H1 (cell line): ENCODE results near the gene CHRNA1. TPM values are rescaled to one million over a fixed set of nuclear protein-coding genes. Genes with fewer than 3 reads are reported as not detected.

Experiments used
- ASH2L ChIP-seq: fragments of 200-600, 300-600 bp; sonication (generic); IDR thresholded peaks from one replicate; pipeline ENCODE4 v1.7.1; 2017; ENCODE audit warnings: low read length
- ATF3 ChIP-seq: IDR thresholded peaks from 2 replicates; pipeline ENCODE4 v1.6.1; 2011; ENCODE audit warnings: low read depth, mild to moderate bottlenecking, low read length; ENCODE audit not compliant: insufficient read depth
- JUND ChIP-seq: IDR thresholded peaks from 2 replicates; pipeline ENCODE4 v1.6.1; 2011; ENCODE audit warnings: mild to moderate bottlenecking, improper control_type of control experiment, low read length
- KDM4A ChIP-seq: IDR thresholded peaks from one replicate; pipeline ENCODE4 v1.7.1; 2012; ENCODE audit warnings: low read depth, mild to moderate bottlenecking, moderate library complexity, low read length, inconsistent platforms; ENCODE audit not compliant: severe bottlenecking
- TCF12 ChIP-seq: IDR thresholded peaks from 2 replicates; pipeline ENCODE4 v1.6.1; 2011; ENCODE audit warnings: low read depth, mild to moderate bottlenecking, low read length
- polyA plus RNA-seq, 7 experiments: library from polyadenylated mRNA; depleted of rRNA in 3 of 7; stranded (reverse) in 5 of 7; unstranded in 2 of 7; fragments of >200 nt in 5 of 7; fragments of 200-250 nt in 2 of 7; gene quantifications; 1 replicate in 5 of 7; 2 replicates in 1 of 7; 4 replicates in 1 of 7; pipeline versions ENCODE4 v1.2.1 to v1.2.3, GENCODE V29; 2011 to 2013; ENCODE audit warnings: missing spikeins in 2 of 7, mixed read lengths in 2 of 7
- total RNA-seq: library from RNA; stranded (reverse); fragmentation: NEBNext Ultra II Directional; extraction: Animal tissue kit (Norgen Biotek cat#: 25700); gene quantifications from 2 replicates; pipeline ENCODE4 v1.2.1, GENCODE V29; 2021
- TF ChIP-seq, protein P1 (sequence below): fragments of 300-600 bp; sonication (generic); IDR thresholded peaks from 2 replicates; pipeline ENCODE4 v1.7.1; 2012; ENCODE audit warnings: low read length, moderate library complexity, mild to moderate bottlenecking, inconsistent platforms; ENCODE audit not compliant: insufficient replicate concordance

CHRNA1 gene
- total and polyA plus RNA-seq, 2 of the 8 experiments (the other 6 are each of a cell fraction or from before 2014, with no cell fraction given): 0.11 to 0.15 TPM

DNA sequence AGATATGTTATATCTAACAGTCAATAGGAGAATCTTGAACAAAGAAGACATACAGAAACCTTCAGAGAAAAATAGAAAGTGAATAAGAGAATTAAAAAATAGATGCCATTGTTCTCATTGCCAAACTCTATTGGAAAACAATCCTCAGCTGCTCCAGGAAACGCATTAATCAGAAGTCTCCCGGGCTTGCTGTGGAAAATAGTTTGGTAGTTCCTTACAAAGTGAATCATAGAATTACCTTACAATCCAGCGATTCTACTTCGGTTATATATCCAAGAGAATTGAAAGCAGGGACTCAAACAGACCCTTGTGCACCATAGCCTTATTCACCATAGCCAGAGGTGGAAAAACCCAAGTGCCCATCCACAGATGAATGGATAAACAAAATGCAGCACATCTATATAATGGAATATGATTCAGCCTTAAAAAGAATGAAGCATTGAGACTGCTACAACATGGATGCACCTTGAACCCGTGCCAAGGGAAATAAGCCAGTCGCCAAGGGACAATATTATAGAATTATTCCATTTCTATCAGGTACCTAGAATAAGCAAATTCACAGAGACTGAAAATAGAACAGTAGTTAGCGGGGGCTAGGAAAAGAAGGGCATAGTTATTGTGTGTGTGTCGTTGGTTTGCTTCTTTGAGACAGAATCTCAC is 21.9 kb upstream of the CHRNA1 start (continued):
- TF ChIP-seq, protein P1, sequence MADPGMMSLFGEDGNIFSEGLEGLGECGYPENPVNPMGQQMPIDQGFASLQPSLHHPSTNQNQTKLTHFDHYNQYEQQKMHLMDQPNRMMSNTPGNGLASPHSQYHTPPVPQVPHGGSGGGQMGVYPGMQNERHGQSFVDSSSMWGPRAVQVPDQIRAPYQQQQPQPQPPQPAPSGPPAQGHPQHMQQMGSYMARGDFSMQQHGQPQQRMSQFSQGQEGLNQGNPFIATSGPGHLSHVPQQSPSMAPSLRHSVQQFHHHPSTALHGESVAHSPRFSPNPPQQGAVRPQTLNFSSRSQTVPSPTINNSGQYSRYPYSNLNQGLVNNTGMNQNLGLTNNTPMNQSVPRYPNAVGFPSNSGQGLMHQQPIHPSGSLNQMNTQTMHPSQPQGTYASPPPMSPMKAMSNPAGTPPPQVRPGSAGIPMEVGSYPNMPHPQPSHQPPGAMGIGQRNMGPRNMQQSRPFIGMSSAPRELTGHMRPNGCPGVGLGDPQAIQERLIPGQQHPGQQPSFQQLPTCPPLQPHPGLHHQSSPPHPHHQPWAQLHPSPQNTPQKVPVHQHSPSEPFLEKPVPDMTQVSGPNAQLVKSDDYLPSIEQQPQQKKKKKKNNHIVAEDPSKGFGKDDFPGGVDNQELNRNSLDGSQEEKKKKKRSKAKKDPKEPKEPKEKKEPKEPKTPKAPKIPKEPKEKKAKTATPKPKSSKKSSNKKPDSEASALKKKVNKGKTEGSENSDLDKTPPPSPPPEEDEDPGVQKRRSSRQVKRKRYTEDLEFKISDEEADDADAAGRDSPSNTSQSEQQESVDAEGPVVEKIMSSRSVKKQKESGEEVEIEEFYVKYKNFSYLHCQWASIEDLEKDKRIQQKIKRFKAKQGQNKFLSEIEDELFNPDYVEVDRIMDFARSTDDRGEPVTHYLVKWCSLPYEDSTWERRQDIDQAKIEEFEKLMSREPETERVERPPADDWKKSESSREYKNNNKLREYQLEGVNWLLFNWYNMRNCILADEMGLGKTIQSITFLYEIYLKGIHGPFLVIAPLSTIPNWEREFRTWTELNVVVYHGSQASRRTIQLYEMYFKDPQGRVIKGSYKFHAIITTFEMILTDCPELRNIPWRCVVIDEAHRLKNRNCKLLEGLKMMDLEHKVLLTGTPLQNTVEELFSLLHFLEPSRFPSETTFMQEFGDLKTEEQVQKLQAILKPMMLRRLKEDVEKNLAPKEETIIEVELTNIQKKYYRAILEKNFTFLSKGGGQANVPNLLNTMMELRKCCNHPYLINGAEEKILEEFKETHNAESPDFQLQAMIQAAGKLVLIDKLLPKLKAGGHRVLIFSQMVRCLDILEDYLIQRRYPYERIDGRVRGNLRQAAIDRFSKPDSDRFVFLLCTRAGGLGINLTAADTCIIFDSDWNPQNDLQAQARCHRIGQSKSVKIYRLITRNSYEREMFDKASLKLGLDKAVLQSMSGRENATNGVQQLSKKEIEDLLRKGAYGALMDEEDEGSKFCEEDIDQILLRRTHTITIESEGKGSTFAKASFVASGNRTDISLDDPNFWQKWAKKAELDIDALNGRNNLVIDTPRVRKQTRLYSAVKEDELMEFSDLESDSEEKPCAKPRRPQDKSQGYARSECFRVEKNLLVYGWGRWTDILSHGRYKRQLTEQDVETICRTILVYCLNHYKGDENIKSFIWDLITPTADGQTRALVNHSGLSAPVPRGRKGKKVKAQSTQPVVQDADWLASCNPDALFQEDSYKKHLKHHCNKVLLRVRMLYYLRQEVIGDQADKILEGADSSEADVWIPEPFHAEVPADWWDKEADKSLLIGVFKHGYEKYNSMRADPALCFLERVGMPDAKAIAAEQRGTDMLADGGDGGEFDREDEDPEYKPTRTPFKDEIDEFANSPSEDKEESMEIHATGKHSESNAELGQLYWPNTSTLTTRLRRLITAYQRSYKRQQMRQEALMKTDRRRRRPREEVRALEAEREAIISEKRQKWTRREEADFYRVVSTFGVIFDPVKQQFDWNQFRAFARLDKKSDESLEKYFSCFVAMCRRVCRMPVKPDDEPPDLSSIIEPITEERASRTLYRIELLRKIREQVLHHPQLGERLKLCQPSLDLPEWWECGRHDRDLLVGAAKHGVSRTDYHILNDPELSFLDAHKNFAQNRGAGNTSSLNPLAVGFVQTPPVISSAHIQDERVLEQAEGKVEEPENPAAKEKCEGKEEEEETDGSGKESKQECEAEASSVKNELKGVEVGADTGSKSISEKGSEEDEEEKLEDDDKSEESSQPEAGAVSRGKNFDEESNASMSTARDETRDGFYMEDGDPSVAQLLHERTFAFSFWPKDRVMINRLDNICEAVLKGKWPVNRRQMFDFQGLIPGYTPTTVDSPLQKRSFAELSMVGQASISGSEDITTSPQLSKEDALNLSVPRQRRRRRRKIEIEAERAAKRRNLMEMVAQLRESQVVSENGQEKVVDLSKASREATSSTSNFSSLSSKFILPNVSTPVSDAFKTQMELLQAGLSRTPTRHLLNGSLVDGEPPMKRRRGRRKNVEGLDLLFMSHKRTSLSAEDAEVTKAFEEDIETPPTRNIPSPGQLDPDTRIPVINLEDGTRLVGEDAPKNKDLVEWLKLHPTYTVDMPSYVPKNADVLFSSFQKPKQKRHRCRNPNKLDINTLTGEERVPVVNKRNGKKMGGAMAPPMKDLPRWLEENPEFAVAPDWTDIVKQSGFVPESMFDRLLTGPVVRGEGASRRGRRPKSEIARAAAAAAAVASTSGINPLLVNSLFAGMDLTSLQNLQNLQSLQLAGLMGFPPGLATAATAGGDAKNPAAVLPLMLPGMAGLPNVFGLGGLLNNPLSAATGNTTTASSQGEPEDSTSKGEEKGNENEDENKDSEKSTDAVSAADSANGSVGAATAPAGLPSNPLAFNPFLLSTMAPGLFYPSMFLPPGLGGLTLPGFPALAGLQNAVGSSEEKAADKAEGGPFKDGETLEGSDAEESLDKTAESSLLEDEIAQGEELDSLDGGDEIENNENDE: no peak
- TF ChIP-seq ASH2L: no peak
- no peak for TF ChIP-seq ATF3
- no peak for TF ChIP-seq KDM4A
- TF ChIP-seq JUND: no peak
- TF ChIP-seq TCF12: no peak
